ENCODE measurements around the gene ASAP2. TPM values are rescaled to one million over a fixed set of nuclear protein-coding genes. Genes with fewer than 3 reads are reported as not detected.
A peak's percentile ranks its signal among the peaks of the same experiment; 100 is the strongest.

The ASAP2 gene
- total RNA-seq, 1 donor from 2014 or later = 24.3 TPM

DNA sequence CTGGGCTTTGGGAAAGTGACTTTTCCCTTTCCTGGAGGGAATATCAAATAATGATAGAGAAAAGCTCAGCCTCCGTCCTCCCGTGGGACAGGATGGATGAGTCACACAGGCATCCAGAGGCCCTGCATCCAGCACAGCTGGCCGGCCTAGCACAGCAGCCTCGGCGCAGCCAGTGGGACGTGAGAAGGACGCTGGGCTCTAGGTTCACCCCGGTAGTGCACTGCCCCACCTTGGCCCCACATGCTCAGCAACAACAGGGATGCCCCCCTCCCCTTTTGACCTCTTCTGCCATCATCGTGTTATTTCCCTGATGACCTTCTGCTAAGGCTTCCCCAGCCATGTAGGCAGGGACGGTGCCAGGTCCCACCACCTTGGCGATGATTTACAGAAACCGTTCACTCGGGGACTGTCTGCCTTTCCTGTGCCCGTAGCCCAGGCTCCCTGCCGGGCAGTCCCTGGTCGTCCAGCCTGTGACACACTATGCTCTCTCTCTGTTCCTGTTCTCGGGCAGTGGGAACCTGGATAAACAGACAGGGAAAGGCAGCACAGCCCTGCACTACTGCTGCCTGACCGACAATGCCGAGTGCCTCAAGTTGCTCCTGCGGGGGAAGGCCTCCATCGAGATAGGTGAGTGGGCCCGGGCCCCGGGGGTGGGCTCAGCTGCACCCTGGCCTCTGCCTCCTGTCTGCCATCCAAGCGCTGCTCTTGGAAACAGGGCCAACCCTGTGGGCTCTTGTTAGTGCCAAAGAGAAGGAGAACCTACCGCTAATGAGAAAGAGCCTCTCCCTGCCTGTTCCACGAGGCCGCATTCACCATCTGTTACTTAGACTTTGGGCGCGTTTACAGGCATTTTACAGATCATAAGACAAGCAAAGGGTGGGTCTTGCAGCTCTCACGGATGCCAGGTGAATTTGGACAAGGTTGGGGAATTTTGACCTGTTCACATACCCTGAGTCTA is 172.1 kb downstream of the ASAP2 start:
- DNase-seq = no peak
- Histone ChIP-seq H3K4me1 (peaks cover 17% of the 10 kb centered on the region), H3K9me3 (no peaks in the 10 kb centered on the region), H3K27me3 (ENCODE audit: low read depth) (no peaks in the 10 kb centered on the region), H3K4me3 (no peak overlapping the region), H3K36me3 (peaks cover 59% of the 10 kb centered on the region), H3K27ac (peak overlapping the region; percentile 25)
- TF ChIP-seq, protein P1, sequence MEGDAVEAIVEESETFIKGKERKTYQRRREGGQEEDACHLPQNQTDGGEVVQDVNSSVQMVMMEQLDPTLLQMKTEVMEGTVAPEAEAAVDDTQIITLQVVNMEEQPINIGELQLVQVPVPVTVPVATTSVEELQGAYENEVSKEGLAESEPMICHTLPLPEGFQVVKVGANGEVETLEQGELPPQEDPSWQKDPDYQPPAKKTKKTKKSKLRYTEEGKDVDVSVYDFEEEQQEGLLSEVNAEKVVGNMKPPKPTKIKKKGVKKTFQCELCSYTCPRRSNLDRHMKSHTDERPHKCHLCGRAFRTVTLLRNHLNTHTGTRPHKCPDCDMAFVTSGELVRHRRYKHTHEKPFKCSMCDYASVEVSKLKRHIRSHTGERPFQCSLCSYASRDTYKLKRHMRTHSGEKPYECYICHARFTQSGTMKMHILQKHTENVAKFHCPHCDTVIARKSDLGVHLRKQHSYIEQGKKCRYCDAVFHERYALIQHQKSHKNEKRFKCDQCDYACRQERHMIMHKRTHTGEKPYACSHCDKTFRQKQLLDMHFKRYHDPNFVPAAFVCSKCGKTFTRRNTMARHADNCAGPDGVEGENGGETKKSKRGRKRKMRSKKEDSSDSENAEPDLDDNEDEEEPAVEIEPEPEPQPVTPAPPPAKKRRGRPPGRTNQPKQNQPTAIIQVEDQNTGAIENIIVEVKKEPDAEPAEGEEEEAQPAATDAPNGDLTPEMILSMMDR (IDR thresholded peaks at IDR 0.05) = no peak
- intact Hi-C loops (cut with DNase I) = no loop called here
- peak; percentile 67 to 69 for ATAC-seq

DNA sequence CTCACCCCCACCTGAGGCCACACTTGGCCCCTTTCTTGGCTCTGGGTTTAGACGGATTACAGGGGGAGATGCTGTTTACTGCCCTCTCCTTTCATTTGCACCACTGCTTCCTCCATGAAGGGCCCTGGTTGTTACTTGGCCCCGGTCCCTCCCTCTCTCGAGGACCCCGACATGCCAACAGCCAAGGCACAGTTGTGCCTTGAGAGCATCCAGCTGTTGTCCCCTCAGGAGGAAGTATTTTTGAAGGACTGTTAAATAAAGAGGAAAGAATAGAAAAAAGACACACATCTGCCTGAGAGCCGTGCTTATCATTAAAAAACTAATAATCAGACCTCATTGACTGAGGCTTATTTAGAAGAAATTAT is 172.8 kb downstream of the ASAP2 start:
- H3K4me3 ChIP-seq = no peak overlapping the region
- TF ChIP-seq, protein P1 (IDR thresholded peaks at IDR 0.05) = no peak
- H3K36me3 ChIP-seq = peaks cover 61% of the 10 kb centered on the region
- peaks cover 17% of the 10 kb centered on the region for H3K4me1 ChIP-seq
- no peaks in the 10 kb centered on the region for H3K9me3 ChIP-seq
- DNase-seq (no peak), ATAC-seq (peak in 1 of 2 donors; percentile 10)
- intact Hi-C loops (cut with DNase I) = no loop called here
- H3K27me3 ChIP-seq (ENCODE audit: low read depth) = no peaks in the 10 kb centered on the region
- peak overlapping the region; percentile 22 for H3K27ac ChIP-seq

DNA sequence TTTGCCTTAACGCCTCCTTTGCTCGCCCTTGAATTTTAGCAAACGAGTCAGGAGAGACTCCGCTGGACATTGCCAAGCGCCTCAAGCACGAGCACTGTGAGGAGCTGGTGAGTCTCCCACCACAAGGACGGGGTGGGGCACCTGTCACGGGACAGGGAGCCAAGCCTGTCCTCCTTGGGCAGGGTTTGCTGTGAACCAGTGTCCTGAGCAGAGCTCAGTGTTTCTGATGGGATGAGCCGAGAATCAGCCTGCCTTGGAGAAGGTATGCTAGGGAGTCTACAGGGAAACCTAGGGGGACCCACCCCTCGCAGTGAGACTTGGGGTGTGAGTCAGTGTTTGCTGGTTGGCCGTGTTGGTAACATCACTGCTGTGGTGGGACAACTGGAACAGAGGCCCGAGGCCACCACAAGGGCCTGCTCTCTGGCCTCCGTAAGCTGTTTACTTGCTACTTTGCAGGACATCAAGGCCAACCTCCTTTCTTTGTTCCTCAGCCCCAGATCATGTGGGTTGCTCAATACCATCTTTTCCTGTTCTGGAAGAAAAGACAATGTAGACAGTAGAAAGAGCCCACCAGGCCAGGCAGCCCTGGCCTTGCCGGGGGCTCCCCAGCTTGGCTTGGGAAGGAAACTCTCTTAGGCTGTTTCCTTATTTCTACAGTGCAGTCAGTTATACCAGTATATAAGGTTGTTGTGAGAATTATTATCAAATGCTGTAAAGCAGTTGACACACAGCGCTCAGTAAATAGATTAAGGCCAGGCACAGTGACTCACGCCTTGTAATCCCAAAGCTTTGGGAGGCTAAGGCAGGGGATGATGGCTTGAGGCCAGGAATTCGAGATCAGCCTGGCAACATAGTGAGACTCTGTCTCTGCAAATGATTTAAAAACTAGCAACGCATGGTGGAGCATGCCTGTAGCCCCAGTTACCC is 174.4 kb downstream of the ASAP2 start:
- Histone ChIP-seq H3K9me3 (no peaks in the 10 kb centered on the region), H3K4me3 (no peak overlapping the region), H3K27me3 (ENCODE audit: low read depth) (no peaks in the 10 kb centered on the region), H3K4me1 (peaks cover 17% of the 10 kb centered on the region), H3K36me3 (peaks cover 67% of the 10 kb centered on the region), H3K27ac (peak overlapping the region; percentile 14)
- intact Hi-C loops (cut with DNase I) = no loop called here
- DNase-seq = no peak
- no peak for ATAC-seq
- TF ChIP-seq, protein P1 (IDR thresholded peaks at IDR 0.05) = no peak

DNA sequence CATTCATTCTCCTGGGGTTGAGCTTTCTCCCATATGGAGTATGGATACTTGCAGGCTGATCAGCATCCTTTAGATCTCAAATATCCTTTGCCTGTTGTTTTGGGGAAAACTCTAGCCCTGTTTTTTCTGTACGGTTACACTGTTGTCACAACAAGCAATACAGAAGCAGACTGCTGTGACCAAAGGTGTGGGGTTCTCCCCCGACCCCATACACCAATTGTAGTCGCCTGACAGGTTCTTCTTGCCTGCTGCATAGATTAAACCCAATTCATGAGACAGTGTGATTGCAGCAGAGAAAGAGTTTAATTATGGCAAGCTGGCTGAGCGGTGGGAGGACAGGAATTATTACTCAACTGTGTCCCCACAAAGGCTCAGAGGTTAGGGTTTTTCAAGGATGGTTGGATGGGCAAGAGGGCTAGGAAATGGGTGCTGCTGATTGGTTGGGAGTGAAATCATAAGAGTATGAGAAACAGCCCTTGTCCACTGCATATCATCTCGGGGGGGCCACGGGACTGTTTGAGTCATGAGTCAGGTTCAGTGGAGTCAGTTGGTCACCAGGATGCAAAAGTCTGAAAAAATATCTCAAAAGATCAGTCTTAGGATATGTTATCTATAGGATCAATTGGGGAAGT is 176.1 kb downstream of the ASAP2 start:
- peaks cover 57% of the 10 kb centered on the region for H3K36me3 ChIP-seq
- H3K27me3 ChIP-seq (ENCODE audit: low read depth) = no peaks in the 10 kb centered on the region
- no peaks in the 10 kb centered on the region for H3K9me3 ChIP-seq
- intact Hi-C loops (cut with DNase I) = no loop called here
- H3K4me1 ChIP-seq = peaks cover 17% of the 10 kb centered on the region
- no peak overlapping the region for H3K4me3 ChIP-seq
- TF ChIP-seq, protein P1 (IDR thresholded peaks at IDR 0.05) = no peak
- ATAC-seq (no peak), DNase-seq (no peak)
- no peak overlapping the region for H3K27ac ChIP-seq

DNA sequence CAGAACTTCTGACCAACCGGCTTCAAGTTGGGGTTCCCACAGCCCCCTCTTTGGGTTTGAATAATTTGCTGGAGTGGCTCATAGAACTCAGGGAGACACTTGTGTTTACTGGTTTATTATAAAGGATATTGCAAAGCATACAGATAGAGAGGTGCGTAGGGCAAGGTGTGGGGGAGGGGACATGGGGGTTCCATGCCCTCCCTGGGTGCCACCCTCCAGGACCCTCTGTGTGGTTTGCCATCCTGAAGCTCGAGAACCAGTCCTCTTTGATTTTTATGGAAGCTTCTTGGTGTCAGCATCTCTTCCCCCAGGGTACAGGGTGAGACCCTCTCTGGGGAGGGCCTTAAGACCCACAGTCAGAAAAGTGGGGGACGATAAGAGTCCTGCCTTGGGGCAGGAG is 177.9 kb downstream of the ASAP2 start:
- Histone ChIP-seq H3K4me1 (peaks cover 2% of the 10 kb centered on the region), H3K4me3 (no peak overlapping the region), H3K27ac (no peak overlapping the region), H3K9me3 (no peaks in the 10 kb centered on the region), H3K36me3 (peaks cover 67% of the 10 kb centered on the region), H3K27me3 (ENCODE audit: low read depth) (no peaks in the 10 kb centered on the region)
- DNase-seq (no peak), ATAC-seq (no peak)
- intact Hi-C loops (cut with DNase I) = no loop called here
- TF ChIP-seq, protein P1 (IDR thresholded peaks at IDR 0.05) = no peak
